H7 (cell line): ENCODE data around the gene TPRX1. TPM values are rescaled to one million over a fixed set of nuclear protein-coding genes. Genes with fewer than 3 reads are reported as not detected.

Experiments used
- DNase-seq: peaks from one replicate; pipeline ENCODE4 v3.0.0; 2012
- H3K27me3 ChIP-seq: 2 replicates; pipeline ENCODE4 v1.6.0; 2011; ENCODE audit warnings: mild to moderate bottlenecking, low read length; ENCODE audit not compliant: control insufficient read depth, insufficient read depth
- H3K36me3 ChIP-seq: replicated peaks from 2 replicates; pipeline ENCODE4 v1.5.1; 2011; ENCODE audit warnings: low read length; ENCODE audit not compliant: control insufficient read depth, insufficient read depth
- H3K4me3 ChIP-seq: 2 replicates; pipeline ENCODE4 v1.5.1; 2011; ENCODE audit warnings: low read depth, mild to moderate bottlenecking, control low read depth, low read length, moderate library complexity; ENCODE audit not compliant: insufficient read depth
- total RNA-seq: library from RNA; depleted of rRNA; stranded (reverse); fragments of >200 nt; shearing (Covaris generic); gene quantifications from 2 replicates; pipeline ENCODE4 v1.2.3, GENCODE V29; 2014; rRNA removed

TPRX1 gene
- total RNA-seq, 1 experiment from 2014 or later, result not detected

GRCh38 chr19:47755065-47755761 is 49.1 kb downstream of the TPRX1 start:
- peak; percentile 54 for DNase-seq
- H3K4me3 ChIP-seq, result no peak overlapping the region
- H3K36me3 ChIP-seq, result peaks cover 41% of the 10 kb centered on the region
- H3K27me3 ChIP-seq, result no peaks in the 10 kb centered on the region

GRCh38 chr19:47754206-47755064 is 49.9 kb downstream of the TPRX1 start:
- peaks cover 47% of the 10 kb centered on the region for H3K36me3 ChIP-seq
- H3K4me3 ChIP-seq, result no peak overlapping the region
- no peaks in the 10 kb centered on the region for H3K27me3 ChIP-seq
- peak; percentile 65 for DNase-seq

- no peaks in the 10 kb centered on the region for H3K27me3 ChIP-seq
- H3K36me3 ChIP-seq, result peaks cover 45% of the 10 kb centered on the region
- DNase-seq, result peak; percentile 40
These were observed 51.7 kb downstream of the TPRX1 start for GRCh38 chr19:47752440-47753211.

More at GRCh38 chr19:47752440-47753211, 51.7 kb downstream of the TPRX1 start:
- no peak overlapping the region for H3K4me3 ChIP-seq

Other genes starting within 250 kb of the TPRX1 start
- gene ZNF541, start 231.4 kb downstream of the TPRX1 start, total RNA-seq, result not detected in 2 replicates
- 3.4 and 8.5 TPM in 2 replicates for gene BICRA, start 195.4 kb downstream of the TPRX1 start, total RNA-seq
- gene EHD2, start 91.1 kb downstream of the TPRX1 start, total RNA-seq, result 6.2 and 7.5 TPM in 2 replicates
- 155 and 167 TPM in 2 replicates for gene NOP53, start 59.0 kb downstream of the TPRX1 start, total RNA-seq
- gene SELENOW, start 25.8 kb downstream of the TPRX1 start, total RNA-seq, result 752 and 1,115 TPM in 2 replicates
- gene CRX, start 17.4 kb upstream of the TPRX1 start, total RNA-seq, result 0.07 and 0.63 TPM in 2 replicates
- gene TPRX2, start 54.7 kb upstream of the TPRX1 start, total RNA-seq, result not detected in 2 replicates
- not detected in 2 replicates for gene SULT2A1, start 81.8 kb upstream of the TPRX1 start, total RNA-seq
- gene BSPH1, start 187.6 kb upstream of the TPRX1 start, total RNA-seq, result not detected in 2 replicates
- not detected in 2 replicates for gene ELSPBP1, start 190.1 kb upstream of the TPRX1 start, total RNA-seq
- not detected in 2 replicates for gene CABP5, start 239.5 kb upstream of the TPRX1 start, total RNA-seq